GM19397 (cell line): ENCODE data around the gene PDE3B.
"Not testable (repeated sequence)": the region's sequence is repeated elsewhere in the genome, so short reads cannot be mapped to it uniquely, and the experiment has no call there.

Source experiments
- ATAC-seq: cut with Tn5 transposase; IDR thresholded peaks from one replicate; pipeline ENCODE4 v1.9.1; 2021; ENCODE audit warnings: mild to moderate bottlenecking, moderate library complexity; ENCODE audit not compliant: unreplicated experiment

The PDE3B gene

DNA sequence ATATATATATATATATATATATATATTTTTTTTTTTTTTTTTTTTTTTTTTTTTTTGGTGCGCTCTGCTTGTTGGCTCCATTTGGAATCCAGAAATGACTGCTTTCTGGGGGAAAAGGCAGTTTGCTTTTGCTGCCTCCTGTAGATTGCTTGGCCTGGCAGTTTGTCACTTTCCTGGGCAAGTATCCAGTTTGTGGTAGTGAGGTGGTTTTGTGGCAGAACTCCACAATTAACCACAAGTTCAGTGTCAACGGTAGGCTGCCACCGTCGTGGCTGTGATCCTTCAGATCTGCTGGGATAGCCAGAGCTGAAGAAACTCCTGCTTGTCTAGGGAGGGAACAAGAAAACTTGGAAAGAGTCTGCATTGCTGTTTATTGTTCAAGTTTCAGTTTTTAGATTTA, 5.0 kb upstream of the PDE3B start:
- ATAC-seq, result no peak

DNA sequence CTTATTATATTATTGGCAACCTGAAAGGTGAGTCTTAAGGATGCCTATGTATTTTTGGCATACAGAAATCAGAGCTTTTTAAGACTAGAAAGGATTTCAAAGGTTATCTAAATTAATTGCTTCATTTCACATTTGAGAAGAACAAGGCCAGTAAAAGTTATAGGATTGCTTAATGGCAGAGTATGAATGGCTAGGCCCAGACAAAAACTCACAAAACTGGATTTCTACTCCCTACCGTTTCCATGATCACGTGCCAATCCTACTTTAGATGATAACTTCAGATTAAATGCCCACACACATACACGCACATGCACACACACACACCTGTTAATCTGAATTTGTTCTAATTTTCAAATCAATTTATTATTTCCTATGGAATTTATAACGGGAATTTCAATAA, 1.8 kb upstream of the PDE3B start:
- no peak for ATAC-seq

DNA sequence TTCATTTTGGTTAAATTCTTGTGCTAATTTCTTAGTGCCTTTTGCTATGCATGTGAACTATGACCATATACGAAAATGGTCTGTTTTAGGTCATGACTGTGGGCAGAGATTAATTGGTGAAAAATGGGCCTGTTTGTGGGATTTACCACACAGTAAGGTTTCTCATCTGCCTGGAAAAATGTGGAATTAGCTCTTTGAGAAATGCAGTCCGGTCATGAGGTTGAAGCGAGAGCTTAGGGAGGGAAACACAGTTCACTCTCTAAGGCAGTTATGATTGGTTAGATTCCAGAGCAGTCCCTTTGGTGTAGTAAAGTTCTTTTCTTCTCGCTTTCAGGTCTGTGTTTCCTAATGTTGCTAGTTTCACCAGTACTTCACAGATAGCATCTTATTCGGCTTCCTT, 1.2 kb upstream of the PDE3B start:
- no peak for ATAC-seq

DNA sequence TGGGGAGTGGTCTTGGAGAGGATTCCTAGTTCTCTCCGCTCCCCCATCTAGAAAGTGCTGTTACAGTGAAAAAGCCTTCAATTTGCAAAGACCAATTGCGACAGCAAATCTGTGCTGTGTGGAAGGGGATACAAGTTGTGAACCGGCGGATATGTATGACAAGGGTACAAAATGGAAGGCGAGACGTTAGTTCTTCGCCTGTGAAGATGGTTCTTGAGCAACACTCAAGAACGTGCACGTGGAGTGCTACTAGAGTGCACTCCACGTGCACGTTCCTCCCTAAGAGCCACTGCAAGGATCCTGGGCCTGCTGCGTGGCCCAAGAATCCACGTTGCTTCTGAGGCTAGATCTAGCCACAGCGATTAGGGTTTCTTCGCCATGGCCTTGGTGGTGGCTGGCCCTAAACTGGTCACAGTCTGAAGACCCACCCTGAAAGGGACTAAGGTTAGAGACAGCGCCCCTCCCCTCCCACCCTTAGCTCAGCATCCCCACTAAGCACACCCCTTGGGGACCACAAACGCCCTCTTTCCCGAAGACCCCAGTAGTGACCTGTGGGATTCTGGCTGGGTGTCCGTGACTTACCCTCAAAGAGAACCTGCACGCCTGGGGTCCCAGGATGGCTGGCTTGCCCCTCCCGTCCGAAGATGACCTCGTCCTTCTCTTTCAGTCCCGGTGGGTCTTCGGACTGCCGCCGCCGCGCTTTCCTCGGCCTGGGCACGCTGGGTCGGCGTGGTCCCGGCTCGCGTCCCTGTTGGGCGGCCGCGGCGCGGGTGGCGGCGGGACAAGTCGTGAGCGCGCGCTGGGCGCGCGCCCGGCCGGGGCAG, 519 bp upstream of the PDE3B start:
- ATAC-seq, result no peak

GRCh38 chr11:14644226-14645014, 816 bp downstream of the PDE3B start:
- peak; percentile 49 for ATAC-seq

DNA sequence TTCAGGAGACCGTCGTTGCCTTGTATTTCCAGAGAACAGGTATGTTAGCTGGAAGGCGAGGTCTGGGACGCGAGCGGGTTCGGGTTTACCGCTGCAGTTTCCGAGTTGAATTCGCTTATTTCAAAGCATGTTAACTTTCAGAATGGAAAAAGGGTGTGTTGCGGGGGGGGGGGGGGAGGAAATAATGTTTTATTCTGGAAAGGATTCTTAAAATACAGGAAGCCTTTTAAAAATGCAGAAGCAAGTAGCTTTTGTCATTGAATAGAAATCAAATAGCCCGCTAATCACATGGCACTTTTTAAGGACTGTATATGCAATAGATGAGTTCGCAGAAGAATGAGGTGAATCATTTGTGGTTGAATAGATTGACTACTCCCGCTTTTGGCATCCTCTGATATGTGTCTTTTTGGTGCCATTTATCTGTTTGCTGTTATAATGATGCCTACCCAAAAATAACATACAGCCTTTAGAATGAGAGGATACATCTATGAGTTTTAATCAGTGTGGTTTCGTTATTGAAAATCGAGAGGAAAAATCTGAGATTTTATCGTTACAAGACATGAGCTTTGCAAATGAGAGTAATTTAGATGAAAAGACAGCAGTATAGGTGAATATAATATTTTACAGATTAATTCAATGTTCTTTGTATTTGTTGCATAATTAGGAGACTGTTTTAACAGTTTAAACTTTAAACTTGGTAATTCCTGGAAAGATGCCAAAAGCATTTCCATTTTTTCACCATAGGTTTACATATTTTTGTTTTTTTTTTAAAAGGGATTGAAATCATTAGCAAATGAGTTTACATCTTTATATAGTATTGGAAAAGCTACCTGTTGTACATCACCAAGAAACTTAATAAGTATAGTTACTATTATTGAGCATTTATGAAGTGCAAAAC, 1.7 kb downstream of the PDE3B start:
- ATAC-seq, result no peak

- no peak for ATAC-seq
Measured at GRCh38 chr11:14645985-14646900, 2.6 kb downstream of the PDE3B start.

DNA sequence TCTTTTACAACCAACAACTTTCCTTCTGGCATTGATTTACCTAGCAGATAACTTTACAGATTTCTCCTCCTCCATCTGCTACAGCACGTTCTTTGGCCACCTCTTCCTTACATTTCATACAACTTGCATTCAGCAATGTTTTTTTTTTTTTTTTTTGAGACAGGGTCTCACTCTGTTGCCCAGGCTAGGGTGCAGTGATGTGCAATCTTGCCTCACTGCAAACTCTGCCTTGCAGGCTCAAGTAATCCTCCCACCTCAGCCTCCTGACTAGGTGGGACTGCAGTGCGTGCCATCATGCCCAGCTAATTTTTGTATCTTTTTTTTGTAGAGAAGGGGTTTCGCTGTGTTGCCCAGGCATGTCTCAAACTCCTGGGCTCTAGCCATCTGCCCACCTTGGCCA, 6.5 kb downstream of the PDE3B start:
- ATAC-seq, result no peak

DNA sequence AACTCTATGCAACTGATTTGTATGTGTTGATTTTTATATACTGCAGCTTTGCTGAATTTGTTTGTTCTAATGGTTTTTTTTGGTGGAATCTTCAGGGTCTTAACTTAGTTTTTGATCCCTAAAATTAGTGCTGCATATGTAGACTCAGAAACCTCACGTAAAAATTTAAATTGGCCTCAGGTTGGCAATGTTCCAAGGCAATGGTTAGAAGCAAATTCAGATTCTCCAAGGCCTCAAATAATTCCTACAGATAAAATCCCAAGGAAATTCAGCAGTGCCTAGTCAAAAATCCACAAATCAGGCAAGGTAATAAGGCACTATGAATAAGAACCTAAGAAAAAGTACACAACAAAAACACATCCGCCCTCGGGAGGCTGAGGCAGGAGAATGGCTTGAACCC, 9.5 kb downstream of the PDE3B start:
- ATAC-seq, result no peak

- ATAC-seq, result no peak
Measured at GRCh38 chr11:14655435-14655834, 11.8 kb downstream of the PDE3B start.

- ATAC-seq, result no peak
Measured at GRCh38 chr11:14656536-14657457, 13.2 kb downstream of the PDE3B start.

DNA sequence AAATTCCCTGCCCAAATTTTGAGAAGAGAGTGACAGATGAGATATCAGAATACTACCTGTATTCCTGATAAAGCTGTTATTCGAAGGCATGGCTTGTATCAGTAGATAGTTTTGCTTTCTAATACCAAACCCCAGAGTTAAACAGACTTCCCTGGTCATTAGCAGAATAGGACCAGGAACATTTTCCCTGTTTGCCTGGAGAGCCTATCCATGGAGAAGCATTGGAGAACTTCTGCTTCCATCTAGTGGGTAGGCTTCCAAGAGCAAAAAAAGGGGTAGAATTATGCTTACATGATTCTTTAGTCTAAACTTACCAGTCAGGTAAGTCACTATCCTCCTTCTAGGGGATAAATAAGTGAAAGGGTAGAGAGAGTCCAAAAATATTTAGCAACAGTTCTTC, 14.2 kb downstream of the PDE3B start:
- ATAC-seq, result no peak

DNA sequence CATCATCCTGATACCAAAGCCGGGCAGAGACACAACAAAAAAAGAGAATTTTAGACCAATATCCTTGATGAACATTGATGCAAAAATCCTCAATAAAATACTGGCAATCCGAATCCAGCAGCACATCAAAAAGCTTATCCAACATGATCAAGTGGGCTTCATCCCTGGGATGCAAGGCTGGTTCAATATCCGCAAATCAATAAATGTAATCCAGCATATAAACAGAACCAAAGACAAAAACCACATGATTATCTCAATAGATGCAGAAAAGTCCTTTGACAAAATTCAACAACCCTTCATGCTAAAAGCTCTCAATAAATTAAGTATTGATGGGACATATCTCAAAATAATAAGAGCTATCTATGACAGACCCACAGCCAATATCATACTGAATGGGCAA, 21.3 kb downstream of the PDE3B start:
- not testable (repeated sequence) for ATAC-seq

GRCh38 chr11:14667329-14667728, 23.7 kb downstream of the PDE3B start:
- not testable (repeated sequence) for ATAC-seq

GRCh38 chr11:14668731-14669301, 25.2 kb downstream of the PDE3B start:
- no peak for ATAC-seq

- no peak for ATAC-seq
Measured at GRCh38 chr11:14669499-14669898, 25.9 kb downstream of the PDE3B start.

GRCh38 chr11:14669958-14670357, 26.4 kb downstream of the PDE3B start:
- no peak for ATAC-seq

GRCh38 chr11:14672635-14673034, 29.0 kb downstream of the PDE3B start:
- no peak for ATAC-seq

- ATAC-seq, result no peak
Measured at GRCh38 chr11:14673421-14673820, 29.8 kb downstream of the PDE3B start.
